ENCODE measurements around the gene SPRED1. TPM values are rescaled to one million over a fixed set of nuclear protein-coding genes. Genes with fewer than 3 reads are reported as not detected.

SPRED1 gene
- total and polyA plus RNA-seq, 2 of the 4 experiments (the other 2 are of a cell fraction), result 6.6 to 17.9 TPM

- Histone ChIP-seq H4K20me1 (ENCODE audit: insufficient read depth, low read length) (peaks cover 88% of the 10 kb centered on the region), H3K18ac (ENCODE audit: low read depth, low read length) (no peak overlapping the region; the same call in 1 of the 2 replicates), H2AK9ac (replicated peaks; ENCODE audit: low read depth, low read length, poor library complexity) (no peak overlapping the region), H3K4me1 (ENCODE audit: control insufficient read depth, insufficient read depth, low read length) (peaks cover 3% of the 10 kb centered on the region; the same call in 1 of the 2 replicates), H3K4ac (ENCODE audit: low read depth, low read length) (no peak overlapping the region), H2BK15ac (ENCODE audit: low read depth, low read length) (no peak overlapping the region), H3K36me3 (ENCODE audit: control insufficient read depth, insufficient read depth, low read length) (no peaks in the 10 kb centered on the region), H3K9me3 (ENCODE audit: control insufficient read depth, insufficient read depth, low read length) (no peaks in the 10 kb centered on the region), H3K4me3 (ENCODE audit: insufficient read depth, low read depth, low read length) (no peak overlapping the region), H3K27me3 (ENCODE audit: control insufficient read depth, insufficient read depth, low read length) (no peaks in the 10 kb centered on the region), H3K14ac (replicated peaks; ENCODE audit: low read depth, low read length) (no peak overlapping the region), H3K4me2 (ENCODE audit: low read depth, low read length) (no peak overlapping the region), H3K79me1 (ENCODE audit: low read depth in 1 of 2, low read length in 2 of 2) (peaks cover 21 to 74% of the 10 kb centered on the region in 2 experiments), H4K8ac (ENCODE audit: low read depth in 2 of 2, low read length in 2 of 2) (no peak overlapping the region), H2AK5ac (ENCODE audit: low read depth, low read length) (no peak overlapping the region), H3K27ac (ENCODE audit: insufficient read depth, low read length) (no peak overlapping the region), H3K9ac (ENCODE audit: low read depth, low read length) (no peak overlapping the region), H2BK120ac (ENCODE audit: low read depth, low read length) (no peak overlapping the region), H4K91ac (ENCODE audit: insufficient read depth, low read depth, low read length) (no peak overlapping the region), H2BK20ac (ENCODE audit: low read depth, low read length) (no peak overlapping the region), H2BK5ac (ENCODE audit: low read depth, low read length, poor library complexity, severe bottlenecking) (no peak overlapping the region), H4K5ac (ENCODE audit: low read depth, low read length) (no peak overlapping the region), H3K56ac (ENCODE audit: extremely low read depth, insufficient read depth, low read length) (no peak overlapping the region), H2AFZ (replicated peaks; ENCODE audit: low read length, poor library complexity) (no peak overlapping the region), H3K23ac (ENCODE audit: low read depth, low read length) (no peak overlapping the region; the same call in 1 of the 2 replicates), H3K9me1 (ENCODE audit: insufficient read depth, low read length) (peaks cover 9% of the 10 kb centered on the region; the same call in 1 of the 2 replicates)
- CTCF ChIA-PET, result no interaction called here
- TF ChIP-seq MXI1 (IDR thresholded peaks at IDR 0.05; ENCODE audit: borderline replicate concordance, low read depth, low read length) (no peak), CHD1 (IDR thresholded peaks at IDR 0.05; ENCODE audit: low read depth, low read length) (no peak), POLR2A (IDR thresholded peaks at IDR 0.05; ENCODE audit: low read depth, low read length) (no peak), MAZ (IDR thresholded peaks at IDR 0.05; ENCODE audit: borderline replicate concordance, low read depth, low read length) (no peak), NFE2L2 (IDR thresholded peaks at IDR 0.05; ENCODE audit: low read depth, low read length) (no peak), RAD21 (IDR thresholded peaks at IDR 0.05; ENCODE audit: low read length) (no peak), RFX5 (IDR thresholded peaks at IDR 0.05; ENCODE audit: low read depth, low read length) (no peak), SMC3 (IDR thresholded peaks at IDR 0.05; ENCODE audit: low read depth, low read length) (no peak), BHLHE40 (IDR thresholded peaks at IDR 0.05; ENCODE audit: low read depth, low read length) (no peak), CEBPB (IDR thresholded peaks at IDR 0.05; ENCODE audit: low read depth, low read length) (no peak), FOS (IDR thresholded peaks at IDR 0.05; ENCODE audit: low read depth, low read length) (no peak), RCOR1 (IDR thresholded peaks at IDR 0.05; ENCODE audit: insufficient replicate concordance, low read length) (no peak), USF2 (IDR thresholded peaks at IDR 0.05; ENCODE audit: low read depth, low read length) (no peak), ELK1 (IDR thresholded peaks at IDR 0.05; ENCODE audit: borderline replicate concordance, low read depth, low read length) (no peak), CTCF (conservative IDR thresholded peaks at IDR 0.05; ENCODE audit: low read depth, low read length) (no peak)
- POLR2A ChIA-PET (ENCODE audit: unreplicated experiment), result no interaction called here
- no peak for DNase-seq
- no peak for ATAC-seq (ENCODE audit: low read depth)
- dilution Hi-C loops (cut with HindIII; ENCODE audit: low sequenced_read_pairs, unreplicated experiment), result no loop called here
- 100% methylated on average over 2 of the region's 8 CpGs; no CpG with 5 or more reads in 1 of the 2 experiments for WGBS, 2 experiments (ENCODE audit: extremely low coverage in 2 of 2, insufficient read length in 1 of 2)
- no TSS peak for BruUV-seq (replicated peaks)
- in situ Hi-C loops (cut with MboI; ENCODE audit: low sequenced_read_pairs), result no loop called here
- intact Hi-C loops (cut with micrococcal nuclease), result no loop called here
Observed at GRCh38 chr15:38283010-38283409, 30.4 kb downstream of the SPRED1 start.
